DMS53 treated with DMSO at 0.1 percent for 48 hours (cell line): Measurements from ENCODE around the gene VWC2L.

Source experiments
- DNase-seq: peaks from one replicate; lab custom pipeline; 2025; ENCODE audit not compliant: unreplicated experiment; lab: John Stamatoyannopoulos, UW

The VWC2L gene

GRCh38 chr2:214465363-214466146 is 54.7 kb downstream of the VWC2L start:
- no peak for DNase-seq

- DNase-seq, result no peak
These were observed 58.9 kb downstream of the VWC2L start for GRCh38 chr2:214469728-214470127.

- DNase-seq, result no peak
These were observed 60.5 kb downstream of the VWC2L start for GRCh38 chr2:214471382-214471781.

GRCh38 chr2:214471990-214472389 is 61.1 kb downstream of the VWC2L start:
- no peak for DNase-seq

- no peak for DNase-seq
These were observed 66.5 kb downstream of the VWC2L start for GRCh38 chr2:214477305-214477704.

- DNase-seq, result peak; percentile 27
These were observed 70.3 kb downstream of the VWC2L start for GRCh38 chr2:214481204-214481603.

- DNase-seq, result no peak
These were observed 71.9 kb downstream of the VWC2L start for GRCh38 chr2:214482728-214483127.

GRCh38 chr2:214484239-214484638 is 73.4 kb downstream of the VWC2L start:
- DNase-seq, result no peak

GRCh38 chr2:214484701-214485100 is 73.8 kb downstream of the VWC2L start:
- no peak for DNase-seq

- DNase-seq, result no peak
These were observed 78.3 kb downstream of the VWC2L start for GRCh38 chr2:214489181-214489580.

- no peak for DNase-seq
These were observed 78.8 kb downstream of the VWC2L start for GRCh38 chr2:214489702-214490101.

- peak; percentile 88 for DNase-seq
These were observed 81.3 kb downstream of the VWC2L start for GRCh38 chr2:214492152-214492551.

- DNase-seq, result no peak
These were observed 81.8 kb downstream of the VWC2L start for GRCh38 chr2:214492608-214493007.

GRCh38 chr2:214497489-214497888 is 86.6 kb downstream of the VWC2L start:
- no peak for DNase-seq

GRCh38 chr2:214503568-214503967 is 92.7 kb downstream of the VWC2L start:
- DNase-seq, result no peak

- no peak for DNase-seq
These were observed 93.9 kb downstream of the VWC2L start for GRCh38 chr2:214504599-214505376.

- DNase-seq, result no peak
These were observed 96.2 kb downstream of the VWC2L start for GRCh38 chr2:214507032-214507431.

- DNase-seq, result no peak
These were observed 103.8 kb downstream of the VWC2L start for GRCh38 chr2:214514704-214515103.

- DNase-seq, result no peak
These were observed 104.3 kb downstream of the VWC2L start for GRCh38 chr2:214515111-214515510.

- no peak for DNase-seq
These were observed 108.5 kb downstream of the VWC2L start for GRCh38 chr2:214519258-214519818.

GRCh38 chr2:214529021-214529420 is 118.2 kb downstream of the VWC2L start:
- no peak for DNase-seq

- no peak for DNase-seq
These were observed 118.7 kb downstream of the VWC2L start for GRCh38 chr2:214529514-214529913.
